Esophagus muscularis mucosa (tissue), 3 donors: ENCODE data around the gene SLC16A2.
"Not testable (repeated sequence)": the region's sequence is repeated elsewhere in the genome, so short reads cannot be mapped to it uniquely, and the experiment has no call there.

ENCODE experiments used
- POLR2A ChIP-seq: fragments of 450-650 bp; IDR thresholded peaks from one replicate; pipeline ENCODE4 v1.6.1; 2017; ENCODE audit warnings: antibody characterized with exemption, moderate library complexity, mild to moderate bottlenecking, low read depth
- TF ChIP-seq, protein P1 (sequence below), 3 experiments: fragments of 200-600 bp in 2 of 3; fragments of 450-650 bp in 1 of 3; sonication (generic) in 2 of 3; IDR thresholded peaks; one replicate each; pipeline ENCODE4 v1.5.1; 2017 to 2019; ENCODE audit warnings: antibody characterized with exemption in 3 of 3, mild to moderate bottlenecking in 2 of 3, moderate library complexity in 1 of 3

DNA sequence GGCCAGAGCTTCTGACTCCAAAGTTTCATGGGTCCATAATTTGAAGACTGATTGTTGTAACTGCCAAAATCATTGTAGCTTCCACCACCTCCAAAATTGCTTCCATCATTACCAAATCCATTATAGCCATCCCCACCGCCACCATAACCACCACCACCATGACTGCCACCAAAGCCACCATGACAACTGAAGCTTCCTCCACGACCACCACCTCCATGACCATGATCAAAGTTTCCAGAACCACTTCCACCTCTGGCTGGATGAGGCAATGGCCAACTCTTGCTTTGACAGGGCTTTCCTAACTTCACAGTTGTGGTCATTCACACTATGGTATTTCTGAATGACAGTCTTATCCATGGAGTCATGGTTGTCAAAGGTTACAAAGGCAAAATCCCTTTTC, 51.8 kb downstream of the SLC16A2 start:
- TF ChIP-seq, protein P1, sequence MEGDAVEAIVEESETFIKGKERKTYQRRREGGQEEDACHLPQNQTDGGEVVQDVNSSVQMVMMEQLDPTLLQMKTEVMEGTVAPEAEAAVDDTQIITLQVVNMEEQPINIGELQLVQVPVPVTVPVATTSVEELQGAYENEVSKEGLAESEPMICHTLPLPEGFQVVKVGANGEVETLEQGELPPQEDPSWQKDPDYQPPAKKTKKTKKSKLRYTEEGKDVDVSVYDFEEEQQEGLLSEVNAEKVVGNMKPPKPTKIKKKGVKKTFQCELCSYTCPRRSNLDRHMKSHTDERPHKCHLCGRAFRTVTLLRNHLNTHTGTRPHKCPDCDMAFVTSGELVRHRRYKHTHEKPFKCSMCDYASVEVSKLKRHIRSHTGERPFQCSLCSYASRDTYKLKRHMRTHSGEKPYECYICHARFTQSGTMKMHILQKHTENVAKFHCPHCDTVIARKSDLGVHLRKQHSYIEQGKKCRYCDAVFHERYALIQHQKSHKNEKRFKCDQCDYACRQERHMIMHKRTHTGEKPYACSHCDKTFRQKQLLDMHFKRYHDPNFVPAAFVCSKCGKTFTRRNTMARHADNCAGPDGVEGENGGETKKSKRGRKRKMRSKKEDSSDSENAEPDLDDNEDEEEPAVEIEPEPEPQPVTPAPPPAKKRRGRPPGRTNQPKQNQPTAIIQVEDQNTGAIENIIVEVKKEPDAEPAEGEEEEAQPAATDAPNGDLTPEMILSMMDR (IDR thresholded peaks at IDR 0.05): not testable (repeated sequence)
- not testable (repeated sequence) for TF ChIP-seq POLR2A
